Inflammatory macrophage (primary cell): Measurements from ENCODE around the gene UPF1.

ENCODE experiments used
- DNase-seq, 2 donors: peaks; one replicate each; pipeline ENCODE4 v3.0.0-alpha.2; 2020 to 2022
- total RNA-seq, 18 experiments: gene quantifications; one replicate each; lab custom pipeline; 2026; ENCODE audit warnings: mixed read lengths in 6 of 18, inconsistent platforms in 2 of 18; lab: John Stamatoyannopoulos, UW

The UPF1 gene
- total RNA-seq = 49.8 to 152 (median 84.9) reads per million in 18 experiments

DNA sequence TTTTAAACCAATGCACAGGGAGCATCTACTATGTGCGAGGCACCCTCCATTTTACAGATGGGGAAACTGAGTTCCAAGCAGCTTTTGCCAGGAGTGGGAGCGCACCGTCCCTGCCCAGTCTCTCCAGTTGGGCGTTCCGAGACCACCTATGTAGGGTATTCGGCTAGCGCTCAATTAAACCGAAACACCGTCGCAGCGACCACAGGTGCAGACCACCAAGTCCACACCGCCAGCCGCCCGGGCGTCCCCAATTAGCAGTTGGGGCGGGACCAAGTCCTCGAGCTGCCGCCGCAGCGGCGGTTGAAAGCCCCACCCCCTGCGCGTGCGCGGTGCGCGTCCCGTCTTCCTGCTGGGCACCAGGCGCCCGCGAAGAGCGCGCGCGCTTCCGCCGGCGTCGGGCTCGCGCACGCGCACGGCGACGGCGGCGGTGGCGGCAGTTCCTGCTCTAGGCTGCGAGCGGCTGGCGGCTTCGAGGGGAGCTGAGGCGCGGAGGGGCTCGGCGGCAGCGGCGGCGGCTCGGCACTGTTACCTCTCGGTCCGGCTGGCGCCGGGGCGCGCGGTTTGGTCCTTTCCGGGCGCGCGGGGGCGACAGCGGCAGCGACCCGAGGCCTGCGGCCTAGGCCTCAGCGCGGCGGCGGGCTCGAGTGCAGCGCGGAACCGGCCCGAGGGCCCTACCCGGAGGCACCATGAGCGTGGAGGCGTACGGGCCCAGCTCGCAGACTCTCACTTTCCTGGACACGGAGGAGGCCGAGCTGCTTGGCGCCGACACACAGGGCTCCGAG lies at the start of gene UPF1:
UPF1 (plus strand) TSS at position 436 of the 782 bp plus-strand sequence; CDS start at position 687, 251 bp downstream.
- peak; percentile 92 to 97 for DNase-seq

DNA sequence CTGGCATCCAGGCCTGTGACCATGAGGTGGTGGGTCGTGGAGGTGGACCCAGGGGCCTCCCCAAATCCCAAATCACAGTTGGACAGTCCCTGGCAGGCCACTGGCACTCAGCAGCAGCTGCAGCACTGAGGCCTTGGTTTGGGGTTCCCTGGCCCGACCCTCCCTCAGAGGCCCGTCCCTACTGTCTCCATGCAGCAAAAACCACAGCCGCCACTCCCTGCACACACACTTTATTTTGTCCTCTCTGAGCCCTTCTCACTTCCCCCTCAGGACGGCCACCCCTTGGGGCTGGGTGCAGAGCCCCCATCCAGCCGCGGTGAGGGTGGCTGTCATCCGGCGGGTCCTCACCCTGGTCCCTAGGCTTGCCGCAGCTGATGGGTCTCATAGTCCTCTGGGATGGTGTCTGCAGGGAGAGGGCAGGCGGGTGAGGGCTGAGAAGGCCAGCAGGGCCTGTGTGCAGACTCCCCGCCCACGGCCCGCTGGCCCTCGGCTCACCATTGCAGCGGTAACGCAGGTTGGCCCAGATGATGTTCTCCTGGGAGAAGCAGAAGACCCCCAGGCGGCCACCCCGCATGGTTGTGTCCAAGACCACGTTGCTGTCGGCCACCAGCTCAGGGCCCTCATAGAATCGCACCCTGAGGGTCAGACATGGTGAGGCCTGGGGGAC lies 49.1 kb upstream of the UPF1 start:
- no peak for DNase-seq

DNA sequence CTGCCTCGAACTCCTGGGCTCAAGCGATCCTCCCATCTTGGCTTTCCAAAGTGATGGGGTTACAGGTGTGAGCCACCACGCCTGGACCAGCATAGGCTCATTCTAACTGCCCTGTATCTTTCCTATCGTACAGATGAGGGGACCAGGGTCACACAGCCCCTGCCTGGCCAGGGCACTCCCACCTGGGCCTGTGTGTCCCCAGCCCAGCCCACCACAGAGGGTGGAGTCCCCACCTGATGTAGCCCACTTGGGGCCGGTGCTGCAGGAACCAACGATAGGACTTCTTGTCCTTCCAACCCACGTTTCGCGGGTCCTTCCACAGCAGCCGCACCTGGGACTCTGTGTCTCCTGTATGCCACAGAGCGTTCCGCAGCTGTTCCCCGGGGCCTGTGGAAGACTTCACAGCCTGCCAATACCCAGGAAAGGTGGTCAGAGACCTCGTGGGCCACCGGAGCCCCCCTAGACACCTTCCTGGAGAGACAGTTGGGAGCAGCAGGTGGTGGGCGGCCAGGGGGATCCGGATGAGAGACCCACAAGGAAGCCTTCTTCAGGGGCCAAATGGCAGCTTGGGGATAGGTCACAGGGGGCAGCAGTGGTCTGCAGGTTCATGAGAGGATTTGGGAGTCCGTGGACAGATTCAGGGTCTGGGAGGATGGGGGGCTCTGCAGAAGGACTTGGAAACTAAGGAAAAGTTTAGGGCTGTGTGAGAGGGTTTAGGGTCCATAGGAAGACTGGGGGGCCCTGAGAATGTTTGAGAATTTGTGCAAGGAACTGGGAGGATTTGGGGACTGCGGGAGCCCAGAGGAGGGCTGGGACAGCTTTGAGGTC lies 47.6 kb upstream of the UPF1 start:
- DNase-seq = no peak

DNA sequence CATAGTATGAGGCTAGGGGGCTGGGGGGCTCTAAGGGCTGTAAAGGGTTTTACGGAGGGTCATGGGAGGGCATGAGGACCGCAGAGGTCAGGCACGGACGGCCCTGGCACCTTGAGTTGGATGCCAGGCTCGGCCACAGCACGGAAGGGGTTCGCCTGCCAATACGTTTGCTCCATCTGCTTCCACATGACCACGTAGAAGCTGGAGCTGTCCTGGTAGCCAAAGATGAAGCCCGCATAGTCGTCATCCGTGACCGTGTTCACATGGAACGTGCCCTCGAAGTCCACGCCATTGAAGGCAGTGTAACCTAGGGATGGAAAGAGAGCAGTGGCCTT lies 47.0 kb upstream of the UPF1 start:
- DNase-seq = no peak

DNA sequence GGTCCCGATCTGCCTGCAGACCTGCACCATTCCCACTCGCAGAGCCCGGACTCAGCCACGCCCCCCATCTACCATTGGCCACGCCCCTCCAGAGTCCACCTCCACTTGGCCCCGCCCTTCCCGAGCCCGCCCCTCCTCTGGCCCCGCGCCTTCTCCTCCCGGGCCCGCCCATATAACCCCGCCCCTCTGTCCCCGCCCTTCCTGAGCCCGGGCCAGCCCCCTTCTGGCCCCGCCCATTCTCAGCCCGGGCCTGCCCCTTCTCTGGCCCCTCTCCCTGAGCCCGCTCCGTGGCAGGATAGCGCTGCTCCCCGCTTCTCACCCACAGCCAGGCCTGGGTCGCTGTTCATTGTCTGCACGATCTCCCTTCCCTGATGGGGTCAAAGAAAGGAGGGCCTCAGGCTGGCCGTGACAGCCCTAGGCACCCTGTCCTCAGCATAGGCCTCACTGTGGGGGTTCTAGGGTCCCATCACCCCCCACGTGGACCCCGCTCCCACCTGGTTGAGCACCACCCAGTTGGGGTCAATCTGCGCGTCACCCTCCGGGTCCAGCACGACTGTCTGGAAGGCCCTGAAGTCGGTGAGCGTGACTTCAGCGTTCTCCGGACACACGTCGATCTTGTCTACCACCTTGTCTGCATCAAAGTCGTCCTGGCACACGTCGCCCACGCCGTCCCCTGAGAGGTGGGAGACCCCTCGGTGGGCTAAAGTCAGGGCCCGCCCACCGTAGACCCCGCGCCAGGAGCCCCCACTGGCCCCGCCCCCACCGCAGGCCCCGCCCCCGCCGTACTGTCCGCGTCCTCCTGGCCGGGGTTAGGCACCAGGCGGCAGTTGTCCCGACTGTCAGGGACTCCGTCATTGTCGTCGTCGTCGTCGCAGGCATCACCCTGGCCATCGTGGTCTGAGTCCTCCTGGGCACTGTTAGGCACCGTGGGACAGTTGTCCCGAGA lies 46.3 kb upstream of the UPF1 start:
- peak; percentile 44 to 50 for DNase-seq

DNA sequence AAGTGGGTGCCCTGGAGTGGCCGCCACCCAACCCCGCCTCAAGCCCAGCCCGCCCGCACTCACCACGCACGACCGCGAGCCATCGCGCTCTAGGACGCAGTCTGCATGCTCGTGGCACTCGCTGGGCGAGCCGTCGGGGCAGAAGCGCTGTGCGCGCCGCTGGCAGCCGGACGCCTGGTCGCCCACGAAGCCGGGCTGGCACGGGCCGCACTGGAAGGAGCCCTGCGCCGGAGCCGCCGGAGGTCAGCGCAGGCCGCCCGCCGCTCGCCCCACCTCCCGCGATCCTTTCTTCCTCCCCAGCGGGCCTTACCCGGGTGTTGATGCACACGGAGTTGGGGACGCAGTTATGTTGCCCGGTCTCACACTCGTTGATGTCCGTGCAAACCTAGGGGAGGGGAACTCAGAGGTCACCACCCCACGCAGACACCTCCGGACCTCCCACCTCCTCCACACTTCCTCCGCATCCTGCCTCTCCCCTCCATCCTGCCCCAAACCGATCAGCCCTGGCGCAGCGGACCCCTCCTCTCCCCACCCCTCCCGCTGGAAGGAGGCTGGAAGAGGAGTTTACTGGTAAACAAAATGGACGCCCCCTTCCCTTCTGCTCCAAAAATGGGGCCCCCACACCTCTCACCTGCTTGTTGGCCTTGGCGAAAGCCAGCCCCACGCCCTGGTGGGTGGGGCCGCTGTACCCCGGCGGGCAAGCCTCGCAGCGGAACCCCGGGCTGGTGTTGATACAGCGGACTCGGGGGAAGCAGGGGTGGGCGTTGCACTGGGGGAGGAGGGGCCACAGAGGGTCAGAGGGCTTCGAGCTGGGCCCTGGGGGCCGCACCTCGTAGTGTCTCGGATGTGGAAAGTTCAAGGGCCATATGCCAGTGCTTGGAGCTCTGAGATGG lies 43.0 kb upstream of the UPF1 start:
- DNase-seq = no peak

DNA sequence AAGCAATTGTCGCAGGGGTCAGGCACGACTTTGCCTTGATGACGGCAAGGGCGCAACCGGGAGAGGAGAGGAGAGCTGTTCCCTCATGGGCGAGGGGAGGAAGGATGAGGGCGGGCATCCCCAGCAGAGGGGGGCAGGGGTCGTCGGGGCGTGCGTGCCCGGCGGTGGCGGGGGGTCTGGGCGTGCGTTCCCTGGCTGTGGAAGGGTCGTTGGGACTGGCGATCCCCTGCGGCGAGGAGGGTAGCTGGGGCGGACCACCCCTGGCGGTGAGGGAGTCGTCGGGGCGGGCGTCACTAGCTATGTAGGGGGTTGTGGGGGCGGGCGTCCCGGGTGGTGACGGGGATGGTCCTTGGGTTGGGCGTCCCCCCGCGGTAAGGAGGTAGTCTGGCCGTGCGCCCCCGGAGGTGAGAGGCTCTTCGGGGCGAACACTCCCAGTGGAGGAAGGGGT lies 42.3 kb upstream of the UPF1 start:
- DNase-seq = no peak

DNA sequence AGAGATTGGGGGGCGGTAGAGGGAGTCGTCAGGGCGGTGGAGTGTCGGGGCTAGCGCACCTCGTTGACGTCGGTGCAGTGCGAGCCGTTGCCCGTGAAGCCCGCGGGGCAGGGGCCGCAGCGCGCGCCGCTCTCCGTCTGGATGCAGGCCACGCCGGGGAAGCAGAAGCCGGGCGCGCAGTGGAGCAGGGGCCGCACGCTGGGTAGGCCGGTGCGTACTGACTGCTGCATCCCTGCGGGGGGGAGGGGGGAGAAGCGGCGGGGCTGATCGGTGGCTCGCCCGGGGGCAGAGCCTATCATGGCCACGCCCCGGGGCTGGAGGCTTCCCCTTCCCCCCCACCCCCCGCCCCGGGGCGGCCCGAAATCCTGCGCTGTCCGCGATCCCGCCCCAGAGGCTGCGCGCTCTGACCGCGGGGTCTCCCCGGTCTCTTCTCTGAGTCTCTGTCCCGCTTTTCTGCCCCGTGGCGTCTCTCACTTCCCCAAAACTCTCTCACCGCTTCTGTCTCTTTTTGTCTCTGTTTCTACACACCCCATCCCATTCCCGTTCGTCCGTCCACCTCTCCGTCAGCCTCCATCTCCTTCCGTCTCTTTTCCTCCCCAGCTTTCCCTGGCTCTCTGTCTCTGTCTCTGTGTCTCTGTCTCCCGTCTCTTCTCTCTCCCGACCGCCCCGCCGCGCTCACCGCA lies 41.7 kb upstream of the UPF1 start:
- peak; percentile 7 to 15 for DNase-seq

DNA sequence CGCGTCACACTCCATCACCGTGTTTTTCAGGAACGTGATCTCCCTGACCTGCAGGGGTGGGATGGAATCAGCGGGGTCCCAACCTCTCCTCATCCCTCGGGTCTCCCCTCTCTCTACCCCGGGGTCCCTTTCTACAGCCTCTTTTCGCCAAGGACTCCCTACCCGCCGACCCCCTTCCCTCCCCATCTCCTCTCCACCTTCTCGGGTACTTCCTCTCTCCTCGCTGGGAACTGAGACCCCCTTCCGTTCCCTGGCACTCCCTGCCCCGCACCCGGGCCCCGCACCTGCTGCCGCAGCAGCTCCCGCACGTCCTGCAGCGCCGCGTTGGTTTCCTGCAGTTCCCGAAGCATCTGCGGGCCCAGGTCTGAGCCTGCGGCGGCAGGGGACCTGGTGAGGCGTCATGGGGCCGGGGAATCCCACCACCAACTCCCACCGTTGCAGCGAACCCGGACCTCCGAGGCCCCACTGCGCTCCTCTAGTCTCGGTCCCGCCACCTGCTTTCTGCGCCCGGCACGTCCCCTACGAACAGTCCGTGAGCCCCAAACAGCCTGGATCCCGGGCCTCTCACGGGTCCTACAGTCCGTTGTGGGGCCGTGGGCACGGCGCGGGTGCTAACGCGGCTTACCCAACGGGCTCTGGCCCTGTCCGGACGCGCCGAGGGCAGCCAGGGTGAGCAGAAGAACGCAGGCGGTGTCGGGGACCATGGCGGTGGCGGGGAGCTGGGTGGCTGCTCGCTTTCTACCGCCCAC lies 41.0 kb upstream of the UPF1 start, which contains the start of gene COMP:
COMP (minus strand) TSS at position 740 of the 749 bp plus-strand sequence; CDS start at position 704, 36 bp downstream.
- no peak for DNase-seq

DNA sequence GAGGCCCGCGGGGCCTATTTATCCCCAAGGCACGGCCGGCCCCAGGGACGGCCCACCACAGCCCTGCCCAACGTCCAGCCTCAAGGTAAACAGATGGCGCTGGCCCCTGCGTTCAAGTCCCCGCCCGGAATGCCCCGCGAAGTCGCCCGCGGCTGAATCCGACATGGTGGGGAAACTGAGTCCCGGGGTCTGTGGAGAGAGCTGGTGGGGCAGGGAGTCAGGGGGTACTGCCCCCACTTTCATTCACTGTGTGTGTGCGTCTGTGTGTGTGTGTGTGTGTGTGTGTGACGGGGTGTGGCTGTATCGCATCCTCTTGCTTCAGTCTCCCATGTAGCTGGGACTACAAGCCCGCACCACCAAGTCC lies 40.5 kb upstream of the UPF1 start:
- DNase-seq = no peak

DNA sequence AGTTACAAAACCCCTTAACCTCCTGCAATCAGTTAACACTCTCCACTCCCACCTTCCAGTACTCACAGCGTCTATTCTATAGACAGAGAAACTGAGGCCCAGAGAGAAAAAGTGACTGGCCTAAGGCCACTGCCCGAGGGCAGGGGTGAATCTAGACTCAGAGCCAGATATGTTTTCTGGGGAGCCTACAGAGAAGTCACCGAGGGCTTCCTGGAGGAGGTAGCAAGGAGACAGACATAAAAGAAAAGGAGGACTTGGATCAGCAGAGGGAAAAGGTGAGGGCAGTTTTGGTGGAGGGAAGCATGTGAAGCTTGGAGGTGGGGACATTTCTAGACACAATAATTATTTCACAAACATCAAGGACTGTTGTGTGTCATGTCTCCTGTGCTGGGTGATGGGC lies 39.1 kb upstream of the UPF1 start:
- no peak for DNase-seq

DNA sequence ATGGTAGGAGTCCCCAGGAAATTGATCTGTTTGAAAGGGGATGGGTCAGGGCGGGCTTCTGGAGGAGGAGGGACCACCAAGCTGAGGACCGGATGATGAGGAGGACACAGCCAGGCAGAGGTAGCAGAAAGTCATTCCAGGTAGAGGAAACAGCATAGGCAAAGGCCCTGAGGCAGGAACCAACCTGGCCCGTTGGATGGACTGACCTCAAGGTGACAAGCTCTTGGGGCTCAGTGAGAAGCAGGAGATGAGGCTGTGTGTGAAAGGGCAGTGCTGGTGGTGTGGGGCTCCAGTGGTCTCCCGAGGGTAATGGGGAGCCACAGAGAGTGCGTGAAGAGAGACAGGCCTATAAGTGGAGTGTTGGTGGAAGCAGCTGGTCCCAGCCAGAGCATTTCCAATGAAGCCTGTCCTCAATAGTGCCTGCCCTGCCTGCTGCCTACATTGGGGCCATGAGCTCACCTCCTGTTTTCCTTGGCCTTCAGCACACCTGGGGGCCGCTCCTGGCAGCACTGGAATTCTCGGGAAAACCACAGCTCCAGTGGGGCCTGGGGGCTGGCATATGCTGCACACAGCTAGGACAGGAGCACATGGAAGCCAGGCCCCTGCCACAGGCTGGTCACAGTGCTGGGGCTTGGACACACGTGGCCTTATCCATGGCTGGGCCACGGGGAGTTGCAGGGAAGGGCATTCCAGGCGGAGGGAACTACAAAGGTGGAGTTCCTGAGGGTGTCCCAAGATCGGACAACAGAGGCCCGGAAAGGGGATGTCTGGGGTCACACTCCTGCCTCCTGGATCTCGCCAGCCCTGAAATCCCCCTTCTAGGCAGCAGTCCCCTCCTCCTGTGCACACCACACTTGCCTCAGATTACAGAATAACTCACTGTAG lies 38.4 kb upstream of the UPF1 start:
- no peak for DNase-seq

DNA sequence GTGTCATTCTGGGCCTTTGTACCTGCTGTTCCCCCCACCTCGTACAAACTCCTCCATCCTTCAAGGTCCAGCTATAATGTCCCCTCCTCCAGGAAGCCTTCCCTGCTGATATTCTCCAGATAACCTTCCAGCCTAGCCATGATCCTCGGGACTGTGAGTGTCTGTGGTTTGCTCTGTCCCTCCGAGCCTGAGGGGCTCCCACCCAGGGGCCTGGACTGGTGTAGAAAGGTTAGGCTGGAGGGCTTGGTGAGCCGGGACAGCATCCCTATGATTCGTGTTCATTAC lies 37.8 kb upstream of the UPF1 start:
- DNase-seq = no peak

DNA sequence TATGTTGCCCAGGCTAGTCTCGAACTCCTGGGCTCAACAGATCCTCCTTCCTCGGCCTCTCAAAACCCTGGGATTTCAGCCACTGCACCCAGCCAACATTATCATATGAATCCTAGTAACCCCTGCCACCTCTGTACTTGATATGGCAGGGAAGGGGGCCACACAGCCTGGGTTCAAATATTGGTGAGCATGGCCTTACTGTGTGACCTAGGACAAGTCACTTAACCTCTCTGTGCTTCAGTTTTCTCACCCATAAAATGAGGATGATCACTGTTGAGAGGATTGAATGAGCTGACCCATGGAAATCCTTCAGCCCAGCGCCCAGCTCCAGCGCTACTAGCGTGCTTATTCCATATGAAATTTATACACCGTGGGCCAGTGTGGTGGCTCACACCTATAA lies 37.1 kb upstream of the UPF1 start:
- DNase-seq = no peak

DNA sequence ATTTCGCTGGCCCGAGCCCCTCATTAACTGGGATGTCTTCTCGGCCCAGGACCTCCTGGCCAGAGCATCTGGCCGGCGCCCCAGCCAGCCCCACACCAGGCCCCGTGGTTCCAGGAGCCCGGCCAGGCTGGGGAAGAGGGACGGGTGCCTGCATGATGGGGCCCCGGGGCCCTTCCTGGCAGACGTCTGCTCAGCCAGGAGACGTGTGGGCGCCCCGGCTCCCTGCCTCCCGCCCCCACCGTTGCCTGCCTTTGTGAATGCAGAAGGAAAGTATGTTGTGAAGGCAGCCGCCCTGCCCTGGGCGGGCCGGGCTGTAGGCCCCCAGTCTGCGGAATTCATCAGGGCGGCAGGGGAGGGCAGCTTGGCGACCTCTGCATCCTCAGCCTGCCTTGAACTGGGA lies 36.2 kb upstream of the UPF1 start:
- DNase-seq = peak; percentile 9 to 45

DNA sequence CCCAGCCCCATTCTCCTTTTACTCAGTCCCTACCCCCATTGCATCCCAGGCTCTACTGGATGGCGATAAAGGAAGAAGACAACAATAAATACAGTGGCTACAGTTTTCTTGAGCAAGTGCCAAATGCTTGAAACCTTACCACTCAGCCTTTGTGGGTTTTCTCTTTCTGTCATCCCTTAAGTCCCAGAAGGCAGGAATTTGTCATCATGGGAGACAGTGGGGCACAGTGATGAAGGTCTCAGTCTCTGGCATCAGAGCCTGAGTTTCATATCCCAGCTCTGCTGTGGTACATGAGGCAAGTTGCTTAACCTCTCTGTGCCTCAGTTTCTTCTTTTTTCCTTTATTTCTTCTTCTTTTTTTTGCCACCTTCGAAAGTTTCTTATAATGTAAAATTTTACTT lies 35.5 kb upstream of the UPF1 start:
- no peak for DNase-seq

DNA sequence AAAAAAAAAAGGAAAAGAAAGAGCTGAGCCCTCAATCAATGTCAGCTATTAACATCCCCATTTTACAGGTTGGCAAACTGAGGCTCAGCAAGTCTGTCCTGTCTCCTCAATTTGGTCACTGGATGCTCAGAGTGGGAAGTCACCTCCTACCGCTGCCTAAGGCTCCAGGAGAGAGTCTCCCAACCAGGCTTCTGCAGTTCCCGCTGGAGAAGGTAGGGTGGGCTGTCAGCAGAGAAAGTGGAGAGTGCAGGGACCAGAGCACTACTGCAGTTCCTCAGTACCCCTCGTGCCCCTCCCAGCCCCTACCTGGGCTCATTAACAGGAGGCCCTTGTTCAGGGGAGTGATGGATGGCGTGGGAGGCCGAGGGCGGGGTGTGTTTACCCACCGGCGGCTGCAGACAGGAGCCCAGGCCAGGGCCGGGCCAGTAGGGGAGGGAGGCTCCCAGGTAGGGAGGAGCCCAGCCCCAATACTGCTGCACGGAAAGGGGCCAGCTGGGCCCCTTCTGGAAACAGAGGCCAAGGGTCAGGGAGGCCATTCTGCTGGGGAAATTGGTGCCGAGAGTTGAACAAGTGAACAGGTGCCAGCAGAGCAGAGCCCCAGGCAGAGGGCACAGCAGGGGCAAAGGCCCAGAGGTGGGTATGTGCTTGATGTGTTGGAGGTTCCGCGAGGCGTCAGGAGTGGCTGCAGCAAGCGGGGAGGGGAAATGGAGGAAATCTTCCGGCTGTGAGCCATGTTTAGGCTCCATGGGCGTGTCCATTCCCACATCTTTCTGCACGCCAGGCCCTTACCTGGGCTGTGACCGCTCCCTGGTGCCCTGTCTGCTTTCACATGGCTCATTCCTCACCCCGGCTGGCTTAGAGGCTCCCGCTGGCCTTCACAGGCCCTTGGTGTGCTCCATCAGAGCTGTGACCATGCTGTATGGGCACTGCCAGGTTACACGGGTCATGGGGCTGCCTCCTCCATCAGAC lies 33.1 kb upstream of the UPF1 start:
- DNase-seq = no peak
